GM18505 (cell line): ENCODE results near the gene APH1B.
A peak's percentile ranks its signal among the peaks of the same experiment; 100 is the strongest.
"Not testable (repeated sequence)": the region's sequence is repeated elsewhere in the genome, so short reads cannot be mapped to it uniquely, and the experiment has no call there.

ENCODE experiments used
- ATAC-seq: cut with Tn5 transposase; IDR thresholded peaks from one replicate; pipeline ENCODE4 v1.9.1; 2021; ENCODE audit not compliant: unreplicated experiment
- POLR2A ChIP-seq: IDR thresholded peaks from 4 replicates; pipeline ENCODE4 v1.6.1; 2011; ENCODE audit warnings: borderline replicate concordance; ENCODE audit not compliant: insufficient read depth, insufficient read length; ENCODE audit errors: extremely low read depth

The APH1B gene

DNA sequence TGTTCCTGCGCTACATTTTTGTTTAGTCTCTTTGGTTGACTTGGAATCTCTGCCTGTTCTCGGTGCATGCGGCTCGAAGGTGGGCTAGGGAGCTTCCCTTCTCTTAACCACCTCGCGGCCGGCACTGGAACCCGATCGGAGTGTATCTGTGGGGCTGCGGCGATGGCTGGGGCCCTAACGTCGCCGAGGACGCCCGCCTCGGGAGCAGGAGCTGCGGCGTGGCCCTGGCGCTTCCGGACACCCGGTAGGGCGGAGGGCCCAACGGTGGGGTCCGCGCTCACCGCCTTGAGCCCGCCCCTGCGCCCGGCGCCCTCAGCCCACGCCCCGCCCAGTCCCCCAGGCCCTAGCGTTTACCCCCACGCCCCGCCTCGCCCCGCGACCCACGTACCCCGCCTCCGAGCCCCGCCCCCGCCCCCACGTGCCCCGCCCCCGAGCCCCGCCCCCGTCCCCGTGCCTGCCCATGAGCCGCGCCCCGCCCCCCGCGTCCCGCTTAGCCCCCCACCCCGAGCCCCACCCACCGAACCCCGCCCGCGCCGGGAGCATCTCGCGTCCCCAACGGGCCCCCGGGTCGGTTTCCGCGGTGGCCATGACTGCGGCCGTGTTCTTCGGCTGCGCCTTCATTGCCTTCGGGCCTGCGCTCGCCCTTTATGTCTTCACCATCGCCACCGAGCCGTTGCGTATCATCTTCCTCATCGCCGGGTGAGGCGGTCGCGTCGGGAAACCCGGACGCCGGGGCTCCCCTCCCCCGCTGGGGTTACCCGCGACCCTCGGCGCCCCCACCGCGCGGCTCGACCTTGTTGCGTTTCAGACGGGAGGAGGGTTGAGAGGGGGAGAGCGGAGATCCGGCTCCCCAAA is at the start of gene APH1B:
Gene APH1B (plus strand): TSS at position 568 of the 855 bp plus-strand sequence. CDS start 19 bp downstream, at position 587.
- TF ChIP-seq POLR2A, result peak; percentile 69
- ATAC-seq, result peak; percentile 66

DNA sequence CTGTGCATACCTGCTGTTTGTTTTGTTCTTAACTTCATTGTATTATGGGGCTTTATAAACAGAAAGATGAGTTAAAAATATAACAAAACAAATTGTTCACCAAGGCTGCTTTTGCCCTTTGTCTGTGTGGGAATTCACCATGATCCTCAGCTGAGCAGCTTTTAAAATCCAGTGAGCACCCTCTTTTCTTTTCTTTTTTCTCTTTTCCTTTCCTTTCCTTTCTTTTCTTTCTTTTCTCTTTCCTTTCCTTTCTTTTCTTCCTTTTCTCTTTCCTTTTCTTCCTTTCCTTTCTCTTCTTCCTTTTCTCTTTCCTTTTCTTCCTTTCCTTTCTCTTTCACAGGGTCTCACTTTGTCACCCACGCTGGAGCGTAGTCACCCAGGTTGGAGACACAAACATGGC is 49.7 kb upstream of the APH1B start:
- no peak for ATAC-seq
- TF ChIP-seq POLR2A, result no peak

DNA sequence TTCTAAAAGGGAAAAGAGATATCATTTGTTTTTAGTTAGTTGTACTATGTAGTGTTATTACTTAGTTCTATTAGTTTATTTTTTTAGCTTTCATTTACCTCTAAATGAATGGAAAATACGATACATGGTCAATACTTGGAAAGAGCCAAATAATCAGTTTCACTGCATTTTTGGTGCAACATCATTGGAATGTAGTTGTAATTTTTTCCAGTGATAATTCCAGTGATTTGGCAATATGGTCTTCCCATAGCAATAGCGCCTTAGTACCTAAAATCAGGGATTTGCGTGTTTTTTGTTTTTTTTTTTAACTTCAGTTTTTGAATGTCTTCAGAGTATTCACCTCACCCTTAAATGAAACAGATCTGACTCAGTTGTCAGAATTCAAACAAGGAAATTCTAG is 46.2 kb upstream of the APH1B start:
- no peak for ATAC-seq

DNA sequence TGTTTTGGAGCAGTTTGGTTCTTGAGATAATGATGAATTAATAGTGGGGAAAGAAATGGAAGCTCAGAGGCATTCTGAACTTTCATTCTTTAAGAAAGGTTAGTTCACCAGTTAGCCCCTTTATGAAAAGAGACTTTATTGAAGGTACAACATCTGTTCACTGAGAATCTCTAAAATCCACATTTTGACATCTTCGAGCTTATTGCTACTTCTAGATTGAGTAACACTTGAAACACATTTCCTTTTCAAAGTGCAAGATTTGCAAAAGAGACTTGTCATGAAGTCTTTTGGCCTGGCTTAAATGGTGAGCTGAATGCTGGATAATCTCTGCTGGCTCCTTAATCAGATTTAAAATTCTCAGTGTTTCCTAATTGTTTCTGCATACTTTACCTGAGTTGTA is 45.7 kb upstream of the APH1B start:
- no peak for ATAC-seq

More for the DNA sequence above, 46.2 kb upstream of the APH1B start:
- TF ChIP-seq POLR2A, result no peak

DNA sequence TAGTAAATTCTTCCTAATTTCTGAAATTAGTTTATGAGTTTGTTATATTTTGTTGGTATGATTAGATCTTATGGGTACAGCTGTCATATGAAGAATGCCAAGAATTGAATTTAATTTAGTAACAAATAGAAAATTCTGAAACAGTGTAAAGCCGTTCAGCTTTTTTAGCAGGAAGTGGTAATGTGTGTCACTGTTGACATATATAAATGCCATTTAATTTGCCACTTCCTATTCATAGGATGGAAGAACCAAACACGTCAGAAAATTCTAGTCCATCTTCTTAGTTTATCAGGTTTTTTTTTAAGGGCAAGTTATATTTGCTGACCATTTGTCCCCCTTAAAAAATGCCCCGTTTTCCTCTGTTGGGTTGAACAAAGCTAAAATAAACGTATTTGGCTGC is 45.0 kb upstream of the APH1B start:
- TF ChIP-seq POLR2A, result no peak
- no peak for ATAC-seq

More for the DNA sequence above, 45.7 kb upstream of the APH1B start:
- no peak for TF ChIP-seq POLR2A

DNA sequence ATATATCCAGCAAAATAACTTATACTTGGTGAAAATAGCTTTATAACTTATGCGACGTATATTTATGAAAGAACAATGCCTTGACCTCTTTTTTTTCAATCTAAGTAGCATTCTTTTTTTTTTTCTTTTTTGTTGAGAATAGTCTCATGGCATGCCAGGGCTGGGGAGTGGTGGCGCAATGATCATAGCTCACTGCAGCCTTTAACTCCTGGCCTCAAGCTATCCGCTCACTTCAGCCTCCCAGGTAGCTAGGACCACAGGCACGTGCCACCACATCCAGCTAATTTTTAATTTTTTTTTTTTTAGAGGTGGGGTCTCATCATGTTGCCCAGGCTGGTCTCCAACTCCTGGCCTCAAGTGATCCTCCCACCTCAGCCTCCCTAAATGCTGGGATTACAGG is 44.5 kb upstream of the APH1B start:
- no peak for TF ChIP-seq POLR2A
- no peak for ATAC-seq

DNA sequence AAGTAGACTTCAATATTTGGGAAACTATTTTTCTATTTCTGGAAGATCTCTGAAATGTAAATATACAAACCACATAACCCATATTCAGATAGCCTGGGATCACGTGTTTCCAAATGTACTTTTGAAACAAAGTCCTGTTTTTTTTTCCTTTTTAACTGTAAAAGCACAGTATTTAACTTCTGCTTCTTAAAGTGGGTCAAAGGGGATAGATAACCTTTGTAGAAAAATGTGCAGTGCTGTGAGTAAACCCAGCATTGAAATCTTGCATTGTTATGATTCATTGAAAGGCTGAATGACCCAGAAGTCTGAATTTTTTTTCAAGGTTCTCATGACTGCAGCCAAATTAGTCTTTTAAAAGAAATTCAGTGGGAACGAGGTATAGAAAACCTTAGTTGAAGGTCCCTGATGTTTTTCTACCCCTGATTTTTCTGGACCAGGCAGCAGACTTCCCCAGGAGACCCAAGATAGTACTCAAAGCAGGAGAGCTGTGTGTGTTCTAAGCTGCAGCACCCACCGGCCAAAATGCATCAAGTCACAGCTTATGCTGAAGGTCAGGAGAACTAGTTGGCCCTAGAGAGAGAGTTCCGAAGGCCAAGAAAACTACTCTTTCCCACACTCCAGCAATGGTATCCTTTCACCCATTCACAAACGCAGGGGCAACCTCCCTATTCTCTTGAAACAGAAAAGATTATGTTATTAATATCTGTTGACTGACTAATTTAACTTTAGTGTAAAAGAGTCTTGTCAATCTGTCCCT is 43.6 kb upstream of the APH1B start:
- no peak for ATAC-seq
- TF ChIP-seq POLR2A, result no peak

DNA sequence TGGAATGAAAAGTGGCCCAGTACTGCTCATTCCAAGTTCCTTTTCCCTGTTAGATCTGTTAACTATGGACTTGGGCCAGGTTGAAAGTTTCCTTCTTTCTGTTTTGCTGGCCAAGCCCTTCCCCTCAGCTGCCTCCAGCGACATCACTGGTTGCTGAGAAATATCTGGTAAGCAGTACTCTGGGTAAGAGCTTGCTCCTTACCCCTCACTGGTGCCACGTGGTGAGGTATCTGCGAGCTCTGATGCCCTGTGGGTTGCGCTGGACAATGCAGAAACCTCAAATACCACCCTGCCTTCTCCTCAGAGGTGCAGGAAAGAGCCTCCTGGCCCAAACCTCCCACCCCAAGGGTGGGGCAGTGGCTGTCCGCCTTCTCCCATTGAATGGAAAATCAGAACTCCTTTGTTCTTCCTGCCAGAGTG is 42.9 kb upstream of the APH1B start:
- TF ChIP-seq POLR2A, result no peak
- no peak for ATAC-seq

DNA sequence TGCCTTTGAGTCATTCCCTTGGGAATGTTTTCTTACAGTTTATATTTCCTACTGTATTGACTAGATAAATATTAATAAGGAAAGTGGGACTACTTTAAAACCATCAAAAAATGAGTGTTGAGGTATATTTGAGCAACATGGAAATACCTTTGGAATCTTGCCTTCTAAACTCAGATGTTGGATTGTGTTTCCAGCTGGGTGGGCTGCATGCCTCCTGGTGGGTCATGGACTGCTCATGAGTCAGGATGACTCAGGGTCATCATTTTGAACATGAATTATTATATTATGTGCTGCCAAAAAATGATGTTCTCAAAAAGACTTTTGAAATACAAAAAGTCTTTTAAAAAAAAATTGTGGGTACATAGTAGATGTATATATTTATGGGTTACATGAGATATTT is 41.1 kb upstream of the APH1B start:
- no peak for TF ChIP-seq POLR2A
- no peak for ATAC-seq

DNA sequence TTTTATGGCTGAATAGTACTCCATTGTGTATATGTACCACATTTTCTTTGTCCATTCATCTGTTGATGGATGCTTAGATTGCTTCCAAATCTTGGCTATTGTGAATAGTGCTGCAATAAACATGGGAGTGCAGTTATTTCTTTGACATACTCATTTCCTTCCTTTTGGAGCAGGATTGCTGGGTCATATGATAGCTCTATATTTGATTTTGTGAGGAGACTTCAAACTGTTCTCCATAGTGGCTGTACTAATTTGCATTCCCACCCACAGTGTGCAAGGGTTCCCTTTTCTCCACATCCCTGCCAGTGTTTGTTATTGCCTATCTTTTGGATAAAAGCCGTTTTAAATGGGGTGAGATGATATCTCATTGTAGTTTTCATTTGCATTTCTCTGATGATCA is 40.3 kb upstream of the APH1B start:
- not testable (repeated sequence) for ATAC-seq

DNA sequence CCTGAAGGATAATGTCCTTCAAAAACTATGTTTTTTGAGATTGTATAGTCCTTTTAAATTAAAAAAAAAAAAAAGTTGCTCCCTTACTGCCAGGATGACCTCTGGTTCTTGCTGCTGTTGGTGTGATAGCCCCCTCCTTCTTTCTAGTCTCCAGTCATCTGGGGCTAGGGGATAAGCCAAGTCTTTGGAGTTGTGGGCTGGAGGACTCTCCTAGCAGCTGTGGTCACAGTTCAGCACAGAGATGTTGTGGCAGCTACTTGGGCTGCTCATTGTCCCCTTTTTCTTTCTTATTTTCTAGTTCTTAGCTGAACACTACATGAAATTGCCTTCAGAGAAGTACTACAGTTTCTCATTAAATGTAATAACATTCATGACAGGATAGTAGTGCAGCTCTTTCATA is 39.2 kb upstream of the APH1B start:
- ATAC-seq, result no peak
- TF ChIP-seq POLR2A, result no peak

DNA sequence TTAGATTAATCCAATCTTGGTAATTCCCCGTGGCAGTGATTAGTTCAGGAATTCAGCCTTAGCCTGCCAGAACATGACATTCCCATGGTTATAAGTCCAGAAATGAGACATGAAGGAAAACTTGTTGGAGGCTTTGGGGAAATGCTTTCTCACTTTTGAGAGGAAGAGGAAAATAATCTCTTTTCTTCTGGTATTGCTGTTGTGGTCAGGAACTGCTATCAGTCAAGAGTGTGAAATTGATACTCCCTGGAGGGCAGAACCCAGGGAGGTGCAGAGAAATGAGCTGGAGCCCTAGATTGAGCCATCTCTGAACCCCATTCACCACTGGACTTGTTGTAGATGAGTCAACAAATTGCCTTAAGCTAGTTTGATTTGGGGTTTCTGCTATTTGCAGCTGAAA is 38.6 kb upstream of the APH1B start:
- no peak for TF ChIP-seq POLR2A
- no peak for ATAC-seq

DNA sequence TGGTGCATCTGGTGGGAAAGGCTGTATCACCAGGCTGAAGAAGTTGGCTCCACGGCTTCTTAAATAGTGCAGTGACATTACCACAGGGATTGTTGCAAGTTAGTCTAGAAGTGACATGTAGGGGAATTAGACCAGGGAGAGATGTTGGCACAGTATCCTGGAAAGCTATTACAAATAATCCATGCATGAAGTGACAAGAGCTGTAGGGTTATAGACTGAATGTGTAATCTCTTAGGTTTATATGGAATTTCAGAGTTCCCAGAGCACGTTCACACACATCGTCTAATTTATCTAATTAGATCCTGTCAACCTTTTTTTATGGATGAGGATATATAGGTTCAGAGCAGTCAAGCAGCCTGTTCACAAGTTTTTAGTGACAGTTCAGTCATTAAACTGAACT is 37.3 kb upstream of the APH1B start:
- no peak for ATAC-seq
- no peak for TF ChIP-seq POLR2A

DNA sequence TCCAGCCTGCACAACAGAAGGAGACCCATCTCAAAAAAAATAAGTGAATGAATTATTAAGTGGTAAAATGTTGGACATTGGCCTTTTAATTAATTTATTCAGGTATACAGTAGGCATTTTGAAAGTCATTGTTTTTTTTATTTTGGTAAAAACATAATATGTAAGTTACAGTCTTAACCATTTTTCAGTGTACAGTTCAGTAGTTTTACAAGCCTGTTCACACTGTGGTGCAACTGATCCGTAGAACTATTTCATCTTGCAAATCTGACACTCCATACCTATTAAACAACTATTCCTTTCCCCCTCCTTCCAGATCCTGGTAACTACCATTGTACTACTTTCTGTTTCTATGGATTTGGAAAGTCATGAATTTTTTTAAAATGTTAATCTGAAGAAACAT is 36.1 kb upstream of the APH1B start:
- ATAC-seq, result no peak
- TF ChIP-seq POLR2A, result no peak
